ENCODE data around the gene HEXA. TPM values are rescaled to one million over a fixed set of nuclear protein-coding genes. Genes with fewer than 3 reads are reported as not detected.

HEXA gene
- total RNA-seq, 2 donors from 2014 or later, result 67.1 to 97.3 TPM

DNA sequence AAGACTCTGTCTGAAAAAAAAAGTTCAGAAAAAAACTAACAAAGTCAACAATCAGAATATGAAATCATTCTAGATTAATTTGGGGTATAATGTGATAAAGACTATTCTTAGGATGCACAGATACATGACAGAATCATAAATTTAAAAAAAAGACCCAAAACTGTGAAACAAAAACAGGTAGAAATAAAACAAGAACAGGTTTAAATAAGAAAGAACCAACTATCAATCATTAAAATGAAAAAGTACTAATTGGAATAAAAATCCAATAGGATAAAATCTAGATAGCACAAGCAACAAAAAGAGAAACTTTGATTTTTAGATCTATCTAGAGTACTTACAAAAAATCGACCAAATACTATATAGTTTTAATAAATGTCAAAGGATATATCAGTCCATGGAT lies 35.7 kb upstream of the HEXA start:
- Histone ChIP-seq H3K4me3 (no peak overlapping the region), H3K9me3 (no peaks in the 10 kb centered on the region), H3K9ac (ENCODE audit: low read depth in 2 of 2, low read length in 2 of 2) (no peak overlapping the region), H3K27me3 (no peaks in the 10 kb centered on the region), H3K4me1 (no peaks in the 10 kb centered on the region), H3K27ac (no peak overlapping the region), H3K36me3 (no peaks in the 10 kb centered on the region)
- TF ChIP-seq CTCF (IDR thresholded peaks at IDR 0.05), result no peak
- intact Hi-C loops (cut with DNase I), result no loop called here
- DNase-seq, result no peak

DNA sequence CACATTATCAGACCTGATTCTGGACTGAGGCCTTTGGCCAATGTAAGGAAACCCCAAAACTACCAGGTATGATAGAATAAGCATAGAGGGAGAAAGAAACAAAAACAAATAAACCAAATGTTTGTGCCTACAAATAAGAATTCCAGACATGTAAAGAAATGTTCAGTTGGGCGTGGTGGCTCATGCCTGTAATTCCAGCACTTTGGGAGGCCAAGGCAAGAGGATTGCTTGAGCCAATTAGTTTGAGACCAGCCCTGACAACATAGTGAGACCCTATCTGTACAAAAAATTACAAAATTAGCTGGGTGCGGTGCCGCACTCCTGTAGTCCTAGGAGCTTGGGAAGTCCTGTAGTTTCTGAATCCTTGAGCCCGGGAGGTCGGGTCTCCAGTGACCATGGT lies 35.3 kb upstream of the HEXA start:
- intact Hi-C loops (cut with DNase I), result no loop called here
- Histone ChIP-seq H3K9ac (ENCODE audit: low read depth in 2 of 2, low read length in 2 of 2) (no peak overlapping the region), H3K36me3 (no peaks in the 10 kb centered on the region), H3K27me3 (no peaks in the 10 kb centered on the region), H3K27ac (no peak overlapping the region), H3K4me3 (no peak overlapping the region), H3K4me1 (no peaks in the 10 kb centered on the region), H3K9me3 (no peaks in the 10 kb centered on the region)
- TF ChIP-seq CTCF (IDR thresholded peaks at IDR 0.05), result no peak
- no peak for DNase-seq

GRCh38 chr15:72406936-72407335 lies 31.1 kb upstream of the HEXA start:
- no peak for TF ChIP-seq CTCF (IDR thresholded peaks at IDR 0.05)
- Histone ChIP-seq H3K27ac (no peak overlapping the region), H3K27me3 (no peaks in the 10 kb centered on the region), H3K9me3 (no peaks in the 10 kb centered on the region), H3K36me3 (no peaks in the 10 kb centered on the region), H3K4me3 (no peak overlapping the region), H3K9ac (ENCODE audit: low read depth in 2 of 2, low read length in 2 of 2) (no peak overlapping the region), H3K4me1 (no peaks in the 10 kb centered on the region)
- no peak for DNase-seq
- intact Hi-C loops (cut with DNase I), result no loop called here

DNA sequence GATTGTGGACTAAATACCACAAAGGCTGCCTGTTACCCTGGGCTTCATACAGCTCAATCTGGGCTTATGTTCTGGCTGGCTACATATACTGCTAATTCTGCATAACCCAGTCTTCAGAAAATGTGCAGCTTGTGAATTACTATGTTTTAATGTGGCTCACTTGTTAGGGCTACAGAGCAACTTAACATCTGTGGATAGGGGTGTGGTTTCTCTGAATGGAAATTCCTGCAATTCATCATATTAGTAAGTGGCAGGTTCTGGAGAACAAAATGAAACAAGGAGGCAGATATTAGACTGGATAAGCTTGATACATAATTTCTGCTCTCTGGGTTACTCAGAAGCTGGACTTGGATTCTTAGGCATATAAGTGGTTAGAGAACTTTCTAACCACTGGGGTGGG lies 29.0 kb upstream of the HEXA start:
- no peak for DNase-seq
- no peaks in the 10 kb centered on the region for H3K36me3 ChIP-seq
- H3K27me3 ChIP-seq, result no peaks in the 10 kb centered on the region
- no peak for TF ChIP-seq CTCF (IDR thresholded peaks at IDR 0.05)
- H3K9me3 ChIP-seq, result no peaks in the 10 kb centered on the region
- H3K9ac ChIP-seq (ENCODE audit: low read depth in 2 of 2, low read length in 2 of 2), result no peak overlapping the region
- no peaks in the 10 kb centered on the region for H3K4me1 ChIP-seq
- intact Hi-C loops (cut with DNase I), result no loop called here
- H3K4me3 ChIP-seq, result no peak overlapping the region
- H3K27ac ChIP-seq, result no peak overlapping the region

GRCh38 chr15:72404356-72404755 lies 28.5 kb upstream of the HEXA start:
- no peak for DNase-seq
- no peaks in the 10 kb centered on the region for H3K36me3 ChIP-seq
- no peaks in the 10 kb centered on the region for H3K27me3 ChIP-seq
- H3K4me3 ChIP-seq, result no peak overlapping the region
- H3K9ac ChIP-seq (ENCODE audit: low read depth in 2 of 2, low read length in 2 of 2), result no peak overlapping the region
- H3K9me3 ChIP-seq, result no peaks in the 10 kb centered on the region
- intact Hi-C loops (cut with DNase I), result no loop called here
- no peak overlapping the region for H3K27ac ChIP-seq
- no peak for TF ChIP-seq CTCF (IDR thresholded peaks at IDR 0.05)
- H3K4me1 ChIP-seq, result no peaks in the 10 kb centered on the region

GRCh38 chr15:72402726-72403125 lies 26.9 kb upstream of the HEXA start:
- H3K9me3 ChIP-seq, result no peaks in the 10 kb centered on the region
- no peak for DNase-seq
- no peaks in the 10 kb centered on the region for H3K27me3 ChIP-seq
- no peaks in the 10 kb centered on the region for H3K36me3 ChIP-seq
- TF ChIP-seq CTCF (IDR thresholded peaks at IDR 0.05), result no peak
- H3K9ac ChIP-seq (ENCODE audit: low read depth in 2 of 2, low read length in 2 of 2), result no peak overlapping the region
- intact Hi-C loops (cut with DNase I), result no loop called here
- H3K4me3 ChIP-seq, result no peak overlapping the region
- H3K4me1 ChIP-seq, result no peaks in the 10 kb centered on the region
- H3K27ac ChIP-seq, result no peak overlapping the region
